Esophagus squamous epithelium (tissue), 4 donors: Measurements from ENCODE around the gene MYO1B.

Experiments used
- POLR2A ChIP-seq, 4 donors: fragments of 450-650 bp; IDR thresholded peaks; one replicate each; pipeline ENCODE4 v1.6.1; 2017; ENCODE audit warnings: antibody characterized with exemption in 4 of 4, mild to moderate bottlenecking in 4 of 4, moderate library complexity in 3 of 4
- TF ChIP-seq, protein P1 (sequence below), 6 experiments: fragments of 450-650 bp in 4 of 6; fragments of 200-600 bp in 2 of 6; sonication (generic) in 2 of 6; IDR thresholded peaks; one replicate each; pipeline ENCODE4 v1.5.1; 2016 to 2019; ENCODE audit warnings: antibody characterized with exemption in 6 of 6, mild to moderate bottlenecking in 4 of 6, moderate library complexity in 4 of 6

DNA sequence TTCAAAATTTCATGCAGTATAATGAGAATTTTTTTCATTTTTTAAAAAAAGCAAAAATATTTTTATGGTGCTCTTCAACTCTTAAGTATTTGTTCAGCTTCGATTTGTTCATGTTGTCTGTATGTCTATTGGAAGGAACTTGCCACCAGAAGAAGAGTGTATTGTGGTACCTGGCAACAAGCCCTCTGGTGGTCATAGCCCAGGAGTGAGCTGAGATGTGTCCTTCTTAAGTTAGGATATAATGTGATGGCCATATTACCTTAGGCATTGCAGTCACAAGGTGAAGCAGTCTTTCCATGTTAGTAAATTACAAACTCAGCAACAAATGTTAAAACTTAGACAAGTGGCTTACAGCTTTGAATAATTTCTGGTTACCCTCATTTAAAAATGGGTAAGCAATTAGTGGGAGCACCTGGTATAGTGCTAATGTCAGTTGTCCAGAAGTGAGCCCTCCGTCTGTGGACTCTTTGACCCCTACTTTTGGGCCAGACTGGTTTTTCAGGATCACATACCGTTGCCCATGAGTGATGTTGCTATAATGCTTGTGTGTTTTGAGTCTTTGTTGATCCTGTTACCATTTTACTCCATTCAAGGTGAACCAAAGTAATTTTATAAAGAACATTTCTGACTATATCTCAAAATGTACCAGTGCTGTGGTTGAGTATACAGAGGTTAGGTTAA is 57.4 kb downstream of the MYO1B start:
- TF ChIP-seq, protein P1, sequence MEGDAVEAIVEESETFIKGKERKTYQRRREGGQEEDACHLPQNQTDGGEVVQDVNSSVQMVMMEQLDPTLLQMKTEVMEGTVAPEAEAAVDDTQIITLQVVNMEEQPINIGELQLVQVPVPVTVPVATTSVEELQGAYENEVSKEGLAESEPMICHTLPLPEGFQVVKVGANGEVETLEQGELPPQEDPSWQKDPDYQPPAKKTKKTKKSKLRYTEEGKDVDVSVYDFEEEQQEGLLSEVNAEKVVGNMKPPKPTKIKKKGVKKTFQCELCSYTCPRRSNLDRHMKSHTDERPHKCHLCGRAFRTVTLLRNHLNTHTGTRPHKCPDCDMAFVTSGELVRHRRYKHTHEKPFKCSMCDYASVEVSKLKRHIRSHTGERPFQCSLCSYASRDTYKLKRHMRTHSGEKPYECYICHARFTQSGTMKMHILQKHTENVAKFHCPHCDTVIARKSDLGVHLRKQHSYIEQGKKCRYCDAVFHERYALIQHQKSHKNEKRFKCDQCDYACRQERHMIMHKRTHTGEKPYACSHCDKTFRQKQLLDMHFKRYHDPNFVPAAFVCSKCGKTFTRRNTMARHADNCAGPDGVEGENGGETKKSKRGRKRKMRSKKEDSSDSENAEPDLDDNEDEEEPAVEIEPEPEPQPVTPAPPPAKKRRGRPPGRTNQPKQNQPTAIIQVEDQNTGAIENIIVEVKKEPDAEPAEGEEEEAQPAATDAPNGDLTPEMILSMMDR (IDR thresholded peaks at IDR 0.05), result peak in 1 of 6 experiments; percentile 17
- TF ChIP-seq POLR2A (IDR thresholded peaks at IDR 0.05), result no peak
